ENCODE measurements around the gene DOCK10.

Gene DOCK10

GRCh38 chr2:224860786-224861185, 181.5 kb downstream of the DOCK10 start:
- no peak for DNase-seq
- in situ Hi-C loops (cut with MboI; ENCODE audit: low pct_unique_long_range_greater_than_20kb, low sequenced_read_pairs) = no loop called here

GRCh38 chr2:224851811-224852210, 190.5 kb downstream of the DOCK10 start:
- in situ Hi-C loops (cut with MboI; ENCODE audit: low pct_unique_long_range_greater_than_20kb, low sequenced_read_pairs) = no loop called here

GRCh38 chr2:224850081-224850480, 192.2 kb downstream of the DOCK10 start:
- in situ Hi-C loops (cut with MboI; ENCODE audit: low pct_unique_long_range_greater_than_20kb, low sequenced_read_pairs) = no loop called here
- no peak for DNase-seq

More at GRCh38 chr2:224851811-224852210, 190.5 kb downstream of the DOCK10 start:
- no peak for DNase-seq

- DNase-seq = peak; percentile 2
- in situ Hi-C loops (cut with MboI; ENCODE audit: low pct_unique_long_range_greater_than_20kb, low sequenced_read_pairs) = no loop called here
These were observed 193.0 kb downstream of the DOCK10 start for GRCh38 chr2:224849264-224849663.

- no peak for DNase-seq
- in situ Hi-C loops (cut with MboI; ENCODE audit: low pct_unique_long_range_greater_than_20kb, low sequenced_read_pairs) = no loop called here
These were observed 194.1 kb downstream of the DOCK10 start for GRCh38 chr2:224847961-224848850.

GRCh38 chr2:224847381-224847780, 194.9 kb downstream of the DOCK10 start:
- DNase-seq = no peak
- in situ Hi-C loops (cut with MboI; ENCODE audit: low pct_unique_long_range_greater_than_20kb, low sequenced_read_pairs) = no loop called here

GRCh38 chr2:224846686-224847085, 195.6 kb downstream of the DOCK10 start:
- no peak for DNase-seq
- in situ Hi-C loops (cut with MboI; ENCODE audit: low pct_unique_long_range_greater_than_20kb, low sequenced_read_pairs) = no loop called here

GRCh38 chr2:224846161-224846560, 196.1 kb downstream of the DOCK10 start:
- in situ Hi-C loops (cut with MboI; ENCODE audit: low pct_unique_long_range_greater_than_20kb, low sequenced_read_pairs) = no loop called here

GRCh38 chr2:224843141-224843540, 199.1 kb downstream of the DOCK10 start:
- in situ Hi-C loops (cut with MboI; ENCODE audit: low pct_unique_long_range_greater_than_20kb, low sequenced_read_pairs) = no loop called here

More at GRCh38 chr2:224846161-224846560, 196.1 kb downstream of the DOCK10 start:
- no peak for DNase-seq

GRCh38 chr2:224841910-224842309, 200.4 kb downstream of the DOCK10 start:
- no peak for DNase-seq
- in situ Hi-C loops (cut with MboI; ENCODE audit: low pct_unique_long_range_greater_than_20kb, low sequenced_read_pairs) = no loop called here

More at GRCh38 chr2:224843141-224843540, 199.1 kb downstream of the DOCK10 start:
- DNase-seq = no peak

GRCh38 chr2:224838335-224838734, 203.9 kb downstream of the DOCK10 start:
- in situ Hi-C loops (cut with MboI; ENCODE audit: low pct_unique_long_range_greater_than_20kb, low sequenced_read_pairs) = no loop called here
- DNase-seq = no peak

- DNase-seq = no peak
- in situ Hi-C loops (cut with MboI; ENCODE audit: low pct_unique_long_range_greater_than_20kb, low sequenced_read_pairs) = no loop called here
These were observed 204.7 kb downstream of the DOCK10 start for GRCh38 chr2:224837558-224837957.

- in situ Hi-C loops (cut with MboI; ENCODE audit: low pct_unique_long_range_greater_than_20kb, low sequenced_read_pairs) = no loop called here
- no peak for DNase-seq
These were observed 205.2 kb downstream of the DOCK10 start for GRCh38 chr2:224837066-224837465.

- no peak for DNase-seq
- in situ Hi-C loops (cut with MboI; ENCODE audit: low pct_unique_long_range_greater_than_20kb, low sequenced_read_pairs) = no loop called here
These were observed 206.0 kb downstream of the DOCK10 start for GRCh38 chr2:224836263-224836662.

- no peak for DNase-seq
These were observed 206.9 kb downstream of the DOCK10 start for GRCh38 chr2:224835405-224835804.

GRCh38 chr2:224833986-224834385, 208.3 kb downstream of the DOCK10 start:
- no peak for DNase-seq
- in situ Hi-C loops (cut with MboI; ENCODE audit: low pct_unique_long_range_greater_than_20kb, low sequenced_read_pairs) = no loop called here

More at GRCh38 chr2:224835405-224835804, 206.9 kb downstream of the DOCK10 start:
- in situ Hi-C loops (cut with MboI; ENCODE audit: low pct_unique_long_range_greater_than_20kb, low sequenced_read_pairs) = no loop called here

GRCh38 chr2:224832207-224832606, 210.1 kb downstream of the DOCK10 start:
- no peak for DNase-seq
- in situ Hi-C loops (cut with MboI; ENCODE audit: low pct_unique_long_range_greater_than_20kb, low sequenced_read_pairs) = no loop called here

- no peak for DNase-seq
- in situ Hi-C loops (cut with MboI; ENCODE audit: low pct_unique_long_range_greater_than_20kb, low sequenced_read_pairs) = no loop called here
These were observed 210.7 kb downstream of the DOCK10 start for GRCh38 chr2:224831530-224831929.

- DNase-seq = no peak
- in situ Hi-C loops (cut with MboI; ENCODE audit: low pct_unique_long_range_greater_than_20kb, low sequenced_read_pairs) = no loop called here
These were observed 221.8 kb downstream of the DOCK10 start for GRCh38 chr2:224820283-224820991.

GRCh38 chr2:224819075-224819474, 223.2 kb downstream of the DOCK10 start:
- DNase-seq = no peak
- in situ Hi-C loops (cut with MboI; ENCODE audit: low pct_unique_long_range_greater_than_20kb, low sequenced_read_pairs) = no loop called here

Measured in KBM-7 (cell line).